Liver (tissue), 9 donors: ENCODE data around the gene KCNS1. TPM values are rescaled to one million over a fixed set of nuclear protein-coding genes. Genes with fewer than 3 reads are reported as not detected.

ENCODE experiments used
- DNase-seq: peaks from one replicate; pipeline ENCODE4 v3.0.0-alpha.2; 2017; ENCODE audit warnings: low spot score
- H3K27ac ChIP-seq, 2 donors: one replicate each; pipeline ENCODE4 v1.7.0; 2013; ENCODE audit warnings: inconsistent platforms in 2 of 2, low read length in 2 of 2, control low read depth in 1 of 2, low read depth in 1 of 2, mild to moderate bottlenecking in 1 of 2
- H3K27me3 ChIP-seq, 4 donors: one replicate each; pipeline versions ENCODE4 v1.6.1 to v1.7.0; 2013; ENCODE audit warnings: low read length in 3 of 4, inconsistent platforms in 1 of 4, mild to moderate bottlenecking in 1 of 4, moderate library complexity in 1 of 4; ENCODE audit not compliant: control insufficient read depth in 4 of 4, insufficient read depth in 4 of 4
- H3K36me3 ChIP-seq, 4 donors: one replicate each; pipeline versions ENCODE4 v1.6.1 to v1.7.0; 2013; ENCODE audit warnings: low read length in 3 of 4, mild to moderate bottlenecking in 3 of 4, low read depth in 1 of 4, moderate library complexity in 1 of 4; ENCODE audit not compliant: control insufficient read depth in 4 of 4, insufficient read depth in 3 of 4
- H3K4me1 ChIP-seq, 4 donors: one replicate each; pipeline versions ENCODE4 v1.6.1 to v1.7.0; 2013; ENCODE audit warnings: low read length in 3 of 4, mild to moderate bottlenecking in 3 of 4, moderate library complexity in 1 of 4; ENCODE audit not compliant: control insufficient read depth in 4 of 4, insufficient read depth in 4 of 4
- H3K4me3 ChIP-seq, 3 donors: one replicate each; pipeline versions ENCODE4 v1.6.1 to v1.7.0; 2013; ENCODE audit warnings: low read length in 3 of 3, control low read depth in 1 of 3, low read depth in 1 of 3, mild to moderate bottlenecking in 1 of 3
- H3K9ac ChIP-seq, 2 donors: one replicate each; pipeline ENCODE4 v1.7.0; 2013; ENCODE audit warnings: low read length in 2 of 2, mild to moderate bottlenecking in 2 of 2, moderate library complexity in 2 of 2, control low read depth in 1 of 2, low read depth in 1 of 2
- H3K9me3 ChIP-seq, 4 donors: one replicate each; pipeline versions ENCODE4 v1.6.1 to v1.7.0; 2013; ENCODE audit warnings: low read length in 3 of 4; ENCODE audit not compliant: control insufficient read depth in 4 of 4
- EGR1 ChIP-seq, 2 donors: IDR thresholded peaks; 2 replicates each; pipeline ENCODE4 v1.6.1; 2016 to 2018; ENCODE audit warnings: antibody characterized with exemption in 2 of 2, low read depth in 2 of 2
- FOXA1 ChIP-seq: IDR thresholded peaks from 2 replicates; pipeline ENCODE4 v1.6.1; 2016; ENCODE audit warnings: antibody characterized with exemption
- FOXA2 ChIP-seq: IDR thresholded peaks from 2 replicates; pipeline ENCODE4 v1.6.1; 2016; ENCODE audit warnings: antibody characterized with exemption
- GABPA ChIP-seq, 2 donors: IDR thresholded peaks in 1 of 2; conservative IDR thresholded peaks in 1 of 2; 2 replicates each; pipeline ENCODE4 v1.6.1; 2016; ENCODE audit warnings: antibody characterized with exemption in 2 of 2, mild to moderate bottlenecking in 1 of 2, moderate library complexity in 1 of 2
- HNF4A ChIP-seq, 2 donors: conservative IDR thresholded peaks; 2 replicates each; pipeline ENCODE4 v1.6.1; 2016; ENCODE audit warnings: antibody characterized with exemption in 2 of 2, mild to moderate bottlenecking in 2 of 2
- HNF4G ChIP-seq: IDR thresholded peaks from 2 replicates; pipeline ENCODE4 v1.6.1; 2016; ENCODE audit warnings: antibody characterized with exemption
- NR2F2 ChIP-seq: IDR thresholded peaks from 2 replicates; pipeline ENCODE4 v1.6.1; 2016; ENCODE audit warnings: antibody characterized with exemption
- RAD21 ChIP-seq, 2 donors: IDR thresholded peaks; 2 replicates each; pipeline ENCODE4 v1.6.1; 2016; ENCODE audit warnings: antibody characterized with exemption in 2 of 2, mild to moderate bottlenecking in 2 of 2
- RXRA ChIP-seq, 2 donors: IDR thresholded peaks; 2 replicates each; pipeline ENCODE4 v1.6.1; 2017 to 2018; ENCODE audit warnings: antibody characterized with exemption in 2 of 2, mild to moderate bottlenecking in 1 of 2
- SP1 ChIP-seq: IDR thresholded peaks from 2 replicates; pipeline ENCODE4 v1.6.1; 2018; ENCODE audit warnings: antibody characterized with exemption, mild to moderate bottlenecking
- TAF1 ChIP-seq: conservative IDR thresholded peaks from 2 replicates; pipeline ENCODE4 v1.6.1; 2016; ENCODE audit warnings: antibody characterized with exemption, mild to moderate bottlenecking
- YY1 ChIP-seq: IDR thresholded peaks from 2 replicates; pipeline ENCODE4 v1.6.1; 2016; ENCODE audit warnings: antibody characterized with exemption, mild to moderate bottlenecking
- WGBS: extraction: QIAGEN DNeasy Blood & Tissue Kit; methylation state at CpG from one replicate; pipeline ENCODE4 v1.1.7; 2013; 5-methylcytosine and 5-hydroxymethylcytosine counted together
- polyA plus RNA-seq, 2 donors: library from polyadenylated mRNA; stranded (reverse) in 1 of 2; unstranded in 1 of 2; fragments of 200-250 nt in 1 of 2; fragments of >200 nt in 1 of 2; fragmentation: Nextera tagmentation in 1 of 2; extraction: Ambion mirVana in 1 of 2; gene quantifications; one replicate each; pipeline versions ENCODE4 v1.2.1 to v1.2.3, GENCODE V29; 2013 to 2015
- total RNA-seq, 2 donors: library from RNA; depleted of rRNA; stranded (reverse); fragments of >200 nt; gene quantifications; one replicate each; pipeline ENCODE4 v1.2.3, GENCODE V29; 2014
- TF ChIP-seq, protein P1 (sequence below): IDR thresholded peaks from 2 replicates; pipeline ENCODE4 v1.6.1; 2016; ENCODE audit warnings: antibody characterized with exemption, mild to moderate bottlenecking
- TF ChIP-seq, protein P2 (sequence below): IDR thresholded peaks from 2 replicates; pipeline ENCODE4 v1.6.1; 2016; ENCODE audit warnings: antibody characterized with exemption
- TF ChIP-seq, protein P3 (sequence below): fragments of 150-350 bp; IDR thresholded peaks from 2 replicates; pipeline ENCODE4 v1.5.1; 2017; ENCODE audit warnings: improper control_type of control experiment, low read depth, low read length; ENCODE audit not compliant: missing input control
- TF ChIP-seq, protein P4 (sequence below): IDR thresholded peaks from 2 replicates; pipeline ENCODE4 v1.6.1; 2016; ENCODE audit warnings: antibody characterized with exemption
- donor health status: healthy.
- donor health status: healthy.
- donor health status: healthy.
- donor health status: healthy.
- donor health status: healthy.

KCNS1 gene
- total and polyA plus RNA-seq, 4 donors, result 0.02 to 0.09 TPM; not detected in 2

DNA sequence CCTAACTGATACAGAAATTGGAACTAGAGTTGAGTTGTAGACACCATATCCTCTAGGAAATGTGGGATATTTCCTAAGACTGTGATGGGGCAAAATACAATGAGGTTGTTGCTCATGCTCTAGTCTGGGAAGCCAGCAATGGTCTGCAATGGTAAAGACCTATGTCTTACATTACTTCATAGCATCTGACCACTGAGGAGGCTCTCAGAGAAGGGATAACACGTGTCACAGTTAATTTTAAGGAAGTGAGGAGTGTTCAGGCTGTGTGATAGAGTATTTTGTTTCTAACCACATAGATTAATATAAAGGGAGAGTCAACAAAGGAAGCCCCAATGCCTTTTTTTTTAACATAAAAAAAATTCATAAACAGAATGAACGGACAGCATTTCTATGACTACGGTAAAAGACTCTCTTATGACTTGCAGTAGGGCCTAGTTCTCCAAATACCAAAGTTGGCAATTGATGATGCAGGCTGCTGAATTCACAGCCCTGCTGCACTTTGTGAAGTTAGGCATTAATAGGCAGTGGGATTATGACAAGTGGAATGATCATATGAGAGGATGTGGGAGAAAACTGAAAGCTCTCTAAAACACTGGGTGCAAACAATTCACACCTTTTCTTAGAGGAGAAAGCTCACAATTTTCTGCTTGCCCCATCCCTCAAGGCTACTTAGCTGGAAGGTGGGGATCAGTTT is 13.7 kb downstream of the KCNS1 start (continued):
- TF ChIP-seq, protein P1, sequence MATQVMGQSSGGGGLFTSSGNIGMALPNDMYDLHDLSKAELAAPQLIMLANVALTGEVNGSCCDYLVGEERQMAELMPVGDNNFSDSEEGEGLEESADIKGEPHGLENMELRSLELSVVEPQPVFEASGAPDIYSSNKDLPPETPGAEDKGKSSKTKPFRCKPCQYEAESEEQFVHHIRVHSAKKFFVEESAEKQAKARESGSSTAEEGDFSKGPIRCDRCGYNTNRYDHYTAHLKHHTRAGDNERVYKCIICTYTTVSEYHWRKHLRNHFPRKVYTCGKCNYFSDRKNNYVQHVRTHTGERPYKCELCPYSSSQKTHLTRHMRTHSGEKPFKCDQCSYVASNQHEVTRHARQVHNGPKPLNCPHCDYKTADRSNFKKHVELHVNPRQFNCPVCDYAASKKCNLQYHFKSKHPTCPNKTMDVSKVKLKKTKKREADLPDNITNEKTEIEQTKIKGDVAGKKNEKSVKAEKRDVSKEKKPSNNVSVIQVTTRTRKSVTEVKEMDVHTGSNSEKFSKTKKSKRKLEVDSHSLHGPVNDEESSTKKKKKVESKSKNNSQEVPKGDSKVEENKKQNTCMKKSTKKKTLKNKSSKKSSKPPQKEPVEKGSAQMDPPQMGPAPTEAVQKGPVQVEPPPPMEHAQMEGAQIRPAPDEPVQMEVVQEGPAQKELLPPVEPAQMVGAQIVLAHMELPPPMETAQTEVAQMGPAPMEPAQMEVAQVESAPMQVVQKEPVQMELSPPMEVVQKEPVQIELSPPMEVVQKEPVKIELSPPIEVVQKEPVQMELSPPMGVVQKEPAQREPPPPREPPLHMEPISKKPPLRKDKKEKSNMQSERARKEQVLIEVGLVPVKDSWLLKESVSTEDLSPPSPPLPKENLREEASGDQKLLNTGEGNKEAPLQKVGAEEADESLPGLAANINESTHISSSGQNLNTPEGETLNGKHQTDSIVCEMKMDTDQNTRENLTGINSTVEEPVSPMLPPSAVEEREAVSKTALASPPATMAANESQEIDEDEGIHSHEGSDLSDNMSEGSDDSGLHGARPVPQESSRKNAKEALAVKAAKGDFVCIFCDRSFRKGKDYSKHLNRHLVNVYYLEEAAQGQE, result no peak

DNA sequence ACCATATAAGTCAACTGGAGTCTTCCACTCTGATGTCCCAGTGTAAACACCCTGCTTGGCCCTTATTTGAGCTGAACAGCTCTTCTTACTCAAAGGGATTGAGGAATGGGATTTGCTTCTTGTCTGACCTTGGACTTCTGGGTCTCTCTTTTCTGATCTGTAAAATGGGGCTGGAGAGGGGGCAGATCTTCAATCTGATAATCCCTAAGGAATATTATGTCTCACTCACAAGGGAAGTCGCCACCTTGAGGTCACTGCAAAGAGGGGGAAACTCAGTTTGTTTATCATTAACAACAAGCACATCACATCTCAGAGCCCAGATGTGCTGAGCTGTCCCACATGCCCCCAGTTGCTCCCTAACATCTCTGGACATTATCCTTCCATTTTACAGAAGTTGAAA is 15.1 kb downstream of the KCNS1 start:
- 100% methylated on average over 1 of the region's 1 CpG for WGBS

More for the DNA sequence above, 15.1 kb downstream of the KCNS1 start:
- Histone ChIP-seq H3K36me3 (peaks cover 0 to 8% (median 2%) of the 10 kb centered on the region in 4 donors), H3K9ac (no peak overlapping the region), H3K4me3 (no peak overlapping the region), H3K4me1 (no peaks in the 10 kb centered on the region), H3K9me3 (no peaks in the 10 kb centered on the region), H3K27me3 (no peaks in the 10 kb centered on the region), H3K27ac (no peak overlapping the region)
- DNase-seq, result no peak
- TF ChIP-seq HNF4G (no peak), FOXA2 (no peak), RAD21 (IDR thresholded peaks at IDR 0.05) (no peak), YY1 (no peak), RXRA (IDR thresholded peaks at IDR 0.05) (no peak), GABPA (IDR thresholded peaks at IDR 0.05 in 1 of 2, conservative IDR thresholded peaks at IDR 0.05 in 1 of 2) (no peak), HNF4A (conservative IDR thresholded peaks at IDR 0.05) (no peak), TAF1 (no peak), NR2F2 (no peak), SP1 (no peak), EGR1 (IDR thresholded peaks at IDR 0.05; ENCODE audit: low read depth in 2 of 2) (no peak), FOXA1 (no peak)
- TF ChIP-seq, protein P1, result no peak
- TF ChIP-seq, protein P2, sequence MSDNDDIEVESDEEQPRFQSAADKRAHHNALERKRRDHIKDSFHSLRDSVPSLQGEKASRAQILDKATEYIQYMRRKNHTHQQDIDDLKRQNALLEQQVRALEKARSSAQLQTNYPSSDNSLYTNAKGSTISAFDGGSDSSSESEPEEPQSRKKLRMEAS, result no peak
- TF ChIP-seq, protein P3, sequence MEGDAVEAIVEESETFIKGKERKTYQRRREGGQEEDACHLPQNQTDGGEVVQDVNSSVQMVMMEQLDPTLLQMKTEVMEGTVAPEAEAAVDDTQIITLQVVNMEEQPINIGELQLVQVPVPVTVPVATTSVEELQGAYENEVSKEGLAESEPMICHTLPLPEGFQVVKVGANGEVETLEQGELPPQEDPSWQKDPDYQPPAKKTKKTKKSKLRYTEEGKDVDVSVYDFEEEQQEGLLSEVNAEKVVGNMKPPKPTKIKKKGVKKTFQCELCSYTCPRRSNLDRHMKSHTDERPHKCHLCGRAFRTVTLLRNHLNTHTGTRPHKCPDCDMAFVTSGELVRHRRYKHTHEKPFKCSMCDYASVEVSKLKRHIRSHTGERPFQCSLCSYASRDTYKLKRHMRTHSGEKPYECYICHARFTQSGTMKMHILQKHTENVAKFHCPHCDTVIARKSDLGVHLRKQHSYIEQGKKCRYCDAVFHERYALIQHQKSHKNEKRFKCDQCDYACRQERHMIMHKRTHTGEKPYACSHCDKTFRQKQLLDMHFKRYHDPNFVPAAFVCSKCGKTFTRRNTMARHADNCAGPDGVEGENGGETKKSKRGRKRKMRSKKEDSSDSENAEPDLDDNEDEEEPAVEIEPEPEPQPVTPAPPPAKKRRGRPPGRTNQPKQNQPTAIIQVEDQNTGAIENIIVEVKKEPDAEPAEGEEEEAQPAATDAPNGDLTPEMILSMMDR, result no peak
- TF ChIP-seq, protein P4, sequence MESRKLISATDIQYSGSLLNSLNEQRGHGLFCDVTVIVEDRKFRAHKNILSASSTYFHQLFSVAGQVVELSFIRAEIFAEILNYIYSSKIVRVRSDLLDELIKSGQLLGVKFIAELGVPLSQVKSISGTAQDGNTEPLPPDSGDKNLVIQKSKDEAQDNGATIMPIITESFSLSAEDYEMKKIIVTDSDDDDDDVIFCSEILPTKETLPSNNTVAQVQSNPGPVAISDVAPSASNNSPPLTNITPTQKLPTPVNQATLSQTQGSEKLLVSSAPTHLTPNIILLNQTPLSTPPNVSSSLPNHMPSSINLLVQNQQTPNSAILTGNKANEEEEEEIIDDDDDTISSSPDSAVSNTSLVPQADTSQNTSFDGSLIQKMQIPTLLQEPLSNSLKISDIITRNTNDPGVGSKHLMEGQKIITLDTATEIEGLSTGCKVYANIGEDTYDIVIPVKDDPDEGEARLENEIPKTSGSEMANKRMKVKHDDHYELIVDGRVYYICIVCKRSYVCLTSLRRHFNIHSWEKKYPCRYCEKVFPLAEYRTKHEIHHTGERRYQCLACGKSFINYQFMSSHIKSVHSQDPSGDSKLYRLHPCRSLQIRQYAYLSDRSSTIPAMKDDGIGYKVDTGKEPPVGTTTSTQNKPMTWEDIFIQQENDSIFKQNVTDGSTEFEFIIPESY, result no peak
